HepG2 (cell line): ENCODE measurements around the gene PTH1R. TPM values are rescaled to one million over a fixed set of nuclear protein-coding genes. Genes with fewer than 3 reads are reported as not detected.
A peak's percentile ranks its signal among the peaks of the same experiment; 100 is the strongest.

Source experiments
- ELF3 ChIP-seq: IDR thresholded peaks from 2 replicates; pipeline ENCODE4 v1.6.1; 2016; ENCODE audit warnings: missing genetic modification reagents, missing compliant biosample characterization
- FOXK2 ChIP-seq: fragments of 450-650 bp; IDR thresholded peaks from 2 replicates; pipeline ENCODE4 v1.6.1; 2016
- HDAC1 ChIP-seq: sonication (generic); formaldehyde crosslinking; IDR thresholded peaks from 2 replicates; pipeline ENCODE4 v1.5.1; 2020; ENCODE audit warnings: mild to moderate bottlenecking, missing genetic modification reagents
- HMG20B ChIP-seq: conservative IDR thresholded peaks from 2 replicates; pipeline ENCODE4 v1.6.1; 2016; ENCODE audit warnings: missing genetic modification reagents, missing compliant biosample characterization
- HMGXB3 ChIP-seq: sonication (generic); formaldehyde crosslinking; IDR thresholded peaks from 2 replicates; pipeline ENCODE4 v1.4.0; 2020; ENCODE audit warnings: missing genetic modification reagents, borderline replicate concordance
- ISL2 ChIP-seq: sonication (generic); formaldehyde crosslinking; IDR thresholded peaks from 2 replicates; pipeline ENCODE4 v1.5.0; 2020; ENCODE audit warnings: missing genetic modification reagents
- MXI1 ChIP-seq: IDR thresholded peaks from 3 replicates; pipeline ENCODE4 v1.6.1; 2012; ENCODE audit warnings: low read depth, low read length, inconsistent platforms, borderline replicate concordance
- SAP130 ChIP-seq: IDR thresholded peaks from 2 replicates; pipeline ENCODE4 v1.6.1; 2016; ENCODE audit warnings: low read depth
- TEAD2 ChIP-seq: sonication (generic); formaldehyde crosslinking; IDR thresholded peaks from 2 replicates; pipeline ENCODE4 v1.9.0; 2021; ENCODE audit warnings: missing genetic modification reagents
- THAP11 ChIP-seq: IDR thresholded peaks from 2 replicates; pipeline ENCODE4 v1.6.1; 2016; ENCODE audit warnings: missing biosample characterization, missing genetic modification reagents
- ZNF550 ChIP-seq: sonication (generic); formaldehyde crosslinking; IDR thresholded peaks from 2 replicates; pipeline ENCODE4 v1.4.0; 2020; ENCODE audit warnings: mild to moderate bottlenecking, missing genetic modification reagents, borderline replicate concordance
- ZNF577 ChIP-seq: sonication (generic); formaldehyde crosslinking; IDR thresholded peaks from 2 replicates; pipeline ENCODE4 v1.4.0; 2020; ENCODE audit warnings: mild to moderate bottlenecking, low read depth, missing genetic modification reagents, borderline replicate concordance
- ZNF781 ChIP-seq: sonication (generic); formaldehyde crosslinking; IDR thresholded peaks from 2 replicates; pipeline ENCODE4 v1.5.1; 2020; ENCODE audit warnings: borderline replicate concordance, mild to moderate bottlenecking, missing genetic modification reagents; ENCODE audit errors: not compliant biosample characterization
- ZSCAN31 ChIP-seq: sonication (generic); formaldehyde crosslinking; IDR thresholded peaks from 2 replicates; pipeline ENCODE4 v1.5.0; 2020; ENCODE audit warnings: low read depth, mild to moderate bottlenecking, missing genetic modification reagents
- polyA plus RNA-seq, 8 experiments: library from polyadenylated mRNA; depleted of rRNA in 3 of 8; stranded (reverse) in 7 of 8; unstranded in 1 of 8; fragments of >200 nt; fragmentation: Illumina TruSeq in 4 of 8; extraction: Trizol in 4 of 8; gene quantifications; 2 replicates each; pipeline versions ENCODE4 v1.2.1 to v1.2.3, GENCODE V29; 2011 to 2016; ENCODE audit warnings: low read depth in 4 of 8, missing spikeins in 1 of 8, mixed read lengths in 1 of 8; ENCODE audit not compliant: insufficient read depth in 1 of 8
- total RNA-seq, 5 experiments: library from RNA; depleted of rRNA; stranded (reverse); fragments of >200 nt; fragmentation: Illumina TruSeq; extraction: Trizol; gene quantifications; 2 replicates each; pipeline ENCODE4 v1.2.3, GENCODE V29; 2016; ENCODE audit warnings: low read depth in 1 of 5
- TF ChIP-seq, protein P1 (sequence below): sonication (generic); formaldehyde crosslinking; IDR thresholded peaks from 2 replicates; pipeline ENCODE4 v1.5.1; 2020; ENCODE audit warnings: mild to moderate bottlenecking, missing genetic modification reagents, moderate library complexity
- TF ChIP-seq, protein P2 (sequence below): sonication (generic); formaldehyde crosslinking; IDR thresholded peaks from 2 replicates; pipeline ENCODE4 v1.4.0; 2020; ENCODE audit warnings: low read depth, mild to moderate bottlenecking, missing genetic modification reagents
- TF ChIP-seq, protein P3 (sequence below): sonication (generic); formaldehyde crosslinking; IDR thresholded peaks from 2 replicates; pipeline ENCODE4 v1.4.0; 2020; ENCODE audit warnings: mild to moderate bottlenecking, missing genetic modification reagents

PTH1R gene
- total and polyA plus RNA-seq, 2 of the 13 experiments (the other 11 are each of a cell fraction or from before 2014, with no cell fraction given) = not detected

DNA sequence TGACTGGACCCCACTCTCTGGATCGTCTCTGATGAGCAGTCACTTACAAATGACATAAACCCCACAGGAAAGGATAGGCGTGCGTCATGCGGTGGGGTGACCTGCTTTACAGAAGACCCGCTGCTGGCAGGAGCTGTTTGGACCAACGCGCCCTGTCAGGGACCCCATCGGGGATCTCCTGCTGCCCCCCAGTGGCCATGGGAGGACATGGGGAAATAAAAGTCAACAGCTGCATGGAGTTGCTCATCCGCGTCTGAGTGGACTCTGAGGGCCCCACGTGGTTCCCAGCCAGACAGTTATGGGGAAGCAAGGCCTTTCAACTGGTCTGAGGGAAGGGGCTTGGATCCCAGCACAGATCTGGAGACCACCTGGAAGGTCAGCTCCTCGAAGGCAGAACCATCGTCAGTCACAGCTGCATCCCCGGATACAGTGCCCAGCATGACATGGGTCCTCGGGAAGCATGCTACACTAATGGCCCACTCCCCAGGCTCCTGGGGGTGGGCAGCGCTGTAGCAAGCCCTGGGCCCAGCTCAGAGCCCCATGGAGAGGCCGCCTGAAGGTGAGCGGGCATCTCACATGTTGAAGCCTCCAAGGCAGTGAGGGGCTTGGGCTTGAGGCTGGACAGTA lies 32.1 kb downstream of the PTH1R start (continued):
- TF ChIP-seq TEAD2 (CRISPR knock-in tag) = no peak
- no peak for TF ChIP-seq ZNF577 (CRISPR knock-in tag)
- peak; percentile 24; the same call in 1 of the 2 replicates for TF ChIP-seq THAP11 (CRISPR knock-in tag)
- peak; percentile 26; the same call in 1 of the 3 replicates for TF ChIP-seq MXI1
- 0 out of 2 replicates have a peak, but pooled peaks have one; percentile 24 for TF ChIP-seq ELF3 (CRISPR knock-in tag)
- TF ChIP-seq, protein P1, sequence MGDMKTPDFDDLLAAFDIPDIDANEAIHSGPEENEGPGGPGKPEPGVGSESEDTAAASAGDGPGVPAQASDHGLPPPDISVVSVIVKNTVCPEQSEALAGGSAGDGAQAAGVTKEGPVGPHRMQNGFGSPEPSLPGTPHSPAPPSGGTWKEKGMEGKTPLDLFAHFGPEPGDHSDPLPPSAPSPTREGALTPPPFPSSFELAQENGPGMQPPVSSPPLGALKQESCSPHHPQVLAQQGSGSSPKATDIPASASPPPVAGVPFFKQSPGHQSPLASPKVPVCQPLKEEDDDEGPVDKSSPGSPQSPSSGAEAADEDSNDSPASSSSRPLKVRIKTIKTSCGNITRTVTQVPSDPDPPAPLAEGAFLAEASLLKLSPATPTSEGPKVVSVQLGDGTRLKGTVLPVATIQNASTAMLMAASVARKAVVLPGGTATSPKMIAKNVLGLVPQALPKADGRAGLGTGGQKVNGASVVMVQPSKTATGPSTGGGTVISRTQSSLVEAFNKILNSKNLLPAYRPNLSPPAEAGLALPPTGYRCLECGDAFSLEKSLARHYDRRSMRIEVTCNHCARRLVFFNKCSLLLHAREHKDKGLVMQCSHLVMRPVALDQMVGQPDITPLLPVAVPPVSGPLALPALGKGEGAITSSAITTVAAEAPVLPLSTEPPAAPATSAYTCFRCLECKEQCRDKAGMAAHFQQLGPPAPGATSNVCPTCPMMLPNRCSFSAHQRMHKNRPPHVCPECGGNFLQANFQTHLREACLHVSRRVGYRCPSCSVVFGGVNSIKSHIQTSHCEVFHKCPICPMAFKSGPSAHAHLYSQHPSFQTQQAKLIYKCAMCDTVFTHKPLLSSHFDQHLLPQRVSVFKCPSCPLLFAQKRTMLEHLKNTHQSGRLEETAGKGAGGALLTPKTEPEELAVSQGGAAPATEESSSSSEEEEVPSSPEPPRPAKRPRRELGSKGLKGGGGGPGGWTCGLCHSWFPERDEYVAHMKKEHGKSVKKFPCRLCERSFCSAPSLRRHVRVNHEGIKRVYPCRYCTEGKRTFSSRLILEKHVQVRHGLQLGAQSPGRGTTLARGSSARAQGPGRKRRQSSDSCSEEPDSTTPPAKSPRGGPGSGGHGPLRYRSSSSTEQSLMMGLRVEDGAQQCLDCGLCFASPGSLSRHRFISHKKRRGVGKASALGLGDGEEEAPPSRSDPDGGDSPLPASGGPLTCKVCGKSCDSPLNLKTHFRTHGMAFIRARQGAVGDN (CRISPR knock-in tag) = peak; percentile 56
- peak; percentile 55 for TF ChIP-seq SAP130 (CRISPR knock-in tag)
- no peak for TF ChIP-seq FOXK2
- TF ChIP-seq, protein P2, sequence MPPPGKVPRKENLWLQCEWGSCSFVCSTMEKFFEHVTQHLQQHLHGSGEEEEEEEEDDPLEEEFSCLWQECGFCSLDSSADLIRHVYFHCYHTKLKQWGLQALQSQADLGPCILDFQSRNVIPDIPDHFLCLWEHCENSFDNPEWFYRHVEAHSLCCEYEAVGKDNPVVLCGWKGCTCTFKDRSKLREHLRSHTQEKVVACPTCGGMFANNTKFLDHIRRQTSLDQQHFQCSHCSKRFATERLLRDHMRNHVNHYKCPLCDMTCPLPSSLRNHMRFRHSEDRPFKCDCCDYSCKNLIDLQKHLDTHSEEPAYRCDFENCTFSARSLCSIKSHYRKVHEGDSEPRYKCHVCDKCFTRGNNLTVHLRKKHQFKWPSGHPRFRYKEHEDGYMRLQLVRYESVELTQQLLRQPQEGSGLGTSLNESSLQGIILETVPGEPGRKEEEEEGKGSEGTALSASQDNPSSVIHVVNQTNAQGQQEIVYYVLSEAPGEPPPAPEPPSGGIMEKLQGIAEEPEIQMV (CRISPR knock-in tag) = 0 out of 2 replicates have a peak, but pooled peaks have one; percentile 42
- TF ChIP-seq ISL2 = no peak
- TF ChIP-seq HMG20B (CRISPR knock-in tag) = no peak
- TF ChIP-seq, protein P3, sequence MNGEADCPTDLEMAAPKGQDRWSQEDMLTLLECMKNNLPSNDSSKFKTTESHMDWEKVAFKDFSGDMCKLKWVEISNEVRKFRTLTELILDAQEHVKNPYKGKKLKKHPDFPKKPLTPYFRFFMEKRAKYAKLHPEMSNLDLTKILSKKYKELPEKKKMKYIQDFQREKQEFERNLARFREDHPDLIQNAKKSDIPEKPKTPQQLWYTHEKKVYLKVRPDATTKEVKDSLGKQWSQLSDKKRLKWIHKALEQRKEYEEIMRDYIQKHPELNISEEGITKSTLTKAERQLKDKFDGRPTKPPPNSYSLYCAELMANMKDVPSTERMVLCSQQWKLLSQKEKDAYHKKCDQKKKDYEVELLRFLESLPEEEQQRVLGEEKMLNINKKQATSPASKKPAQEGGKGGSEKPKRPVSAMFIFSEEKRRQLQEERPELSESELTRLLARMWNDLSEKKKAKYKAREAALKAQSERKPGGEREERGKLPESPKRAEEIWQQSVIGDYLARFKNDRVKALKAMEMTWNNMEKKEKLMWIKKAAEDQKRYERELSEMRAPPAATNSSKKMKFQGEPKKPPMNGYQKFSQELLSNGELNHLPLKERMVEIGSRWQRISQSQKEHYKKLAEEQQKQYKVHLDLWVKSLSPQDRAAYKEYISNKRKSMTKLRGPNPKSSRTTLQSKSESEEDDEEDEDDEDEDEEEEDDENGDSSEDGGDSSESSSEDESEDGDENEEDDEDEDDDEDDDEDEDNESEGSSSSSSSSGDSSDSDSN = no peak
- TF ChIP-seq ZNF550 = no peak
- no peak for TF ChIP-seq ZNF781
- no peak for TF ChIP-seq HMGXB3 (CRISPR knock-in tag)
- 0 out of 2 replicates have a peak, but pooled peaks have one; percentile 25 for TF ChIP-seq HDAC1 (CRISPR knock-in tag)
- TF ChIP-seq ZSCAN31 = no peak
